ENCODE measurements around the gene KRTAP5-11.
"Not testable (repeated sequence)": the region's sequence is repeated elsewhere in the genome, so short reads cannot be mapped to it uniquely, and the experiment has no call there.

Gene KRTAP5-11

DNA sequence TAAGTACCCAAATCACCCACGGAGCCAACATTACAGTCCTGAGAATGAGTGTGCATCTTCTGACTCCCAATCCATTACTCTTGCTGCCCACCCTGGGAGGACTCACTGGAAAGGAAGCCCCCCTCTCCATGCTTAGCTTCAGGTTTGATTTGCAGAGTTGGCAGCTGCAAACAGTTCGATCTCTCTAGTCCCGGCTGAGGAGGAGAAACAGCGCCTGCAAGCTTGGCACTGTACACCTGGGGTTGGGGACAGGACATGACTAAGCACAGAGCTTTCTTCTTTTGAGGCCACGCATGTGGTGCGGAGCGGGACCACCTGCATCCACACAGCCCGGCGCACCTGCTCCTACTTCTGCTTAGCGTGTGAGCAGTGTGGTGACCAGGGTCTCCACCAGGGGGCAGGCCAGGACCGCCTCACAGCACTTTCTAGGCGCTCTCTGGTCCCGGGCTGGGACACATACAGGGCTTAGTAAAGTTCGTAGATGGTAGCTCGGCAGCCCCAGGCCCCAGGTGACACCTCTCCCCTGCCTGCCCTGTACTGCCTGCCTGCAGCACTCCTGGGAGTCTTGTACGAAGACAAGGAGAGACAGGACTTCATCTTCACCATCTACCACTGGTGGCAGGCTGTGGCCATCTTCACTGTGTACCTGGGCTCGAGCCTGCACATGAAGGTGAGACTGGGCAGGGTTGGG is 22.3 kb upstream of the KRTAP5-11 start:
- DNase-seq (ENCODE audit: low read depth); H3K4me3 ChIP-seq (ENCODE audit: low read length): not testable (repeated sequence)
- TF ChIP-seq, protein P1, sequence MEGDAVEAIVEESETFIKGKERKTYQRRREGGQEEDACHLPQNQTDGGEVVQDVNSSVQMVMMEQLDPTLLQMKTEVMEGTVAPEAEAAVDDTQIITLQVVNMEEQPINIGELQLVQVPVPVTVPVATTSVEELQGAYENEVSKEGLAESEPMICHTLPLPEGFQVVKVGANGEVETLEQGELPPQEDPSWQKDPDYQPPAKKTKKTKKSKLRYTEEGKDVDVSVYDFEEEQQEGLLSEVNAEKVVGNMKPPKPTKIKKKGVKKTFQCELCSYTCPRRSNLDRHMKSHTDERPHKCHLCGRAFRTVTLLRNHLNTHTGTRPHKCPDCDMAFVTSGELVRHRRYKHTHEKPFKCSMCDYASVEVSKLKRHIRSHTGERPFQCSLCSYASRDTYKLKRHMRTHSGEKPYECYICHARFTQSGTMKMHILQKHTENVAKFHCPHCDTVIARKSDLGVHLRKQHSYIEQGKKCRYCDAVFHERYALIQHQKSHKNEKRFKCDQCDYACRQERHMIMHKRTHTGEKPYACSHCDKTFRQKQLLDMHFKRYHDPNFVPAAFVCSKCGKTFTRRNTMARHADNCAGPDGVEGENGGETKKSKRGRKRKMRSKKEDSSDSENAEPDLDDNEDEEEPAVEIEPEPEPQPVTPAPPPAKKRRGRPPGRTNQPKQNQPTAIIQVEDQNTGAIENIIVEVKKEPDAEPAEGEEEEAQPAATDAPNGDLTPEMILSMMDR (conservative IDR thresholded peaks at IDR 0.05; ENCODE audit: low read length), result 0 out of 2 replicates have a peak, but pooled peaks have one; percentile 7

DNA sequence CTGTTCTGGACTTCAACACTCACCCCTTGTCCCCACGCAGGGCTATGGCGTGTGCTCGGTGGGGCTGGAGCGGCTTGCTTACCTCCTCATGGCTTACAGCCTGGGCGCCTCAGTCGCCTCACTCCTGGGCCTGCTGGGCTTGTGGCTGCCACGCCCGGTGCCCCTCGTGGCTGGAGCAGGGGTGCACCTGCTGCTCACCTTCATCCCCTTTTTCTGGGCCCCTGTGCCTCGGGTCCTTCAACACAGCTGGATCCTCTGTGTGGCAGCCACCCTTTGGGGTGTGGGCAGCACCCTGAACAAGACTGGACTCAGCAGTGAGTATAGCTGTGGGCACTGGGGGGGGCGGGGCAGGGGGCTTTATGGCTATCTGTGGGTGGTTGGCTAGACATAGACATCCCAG is 20.5 kb upstream of the KRTAP5-11 start:
- not testable (repeated sequence) for H3K4me3 ChIP-seq (ENCODE audit: low read length); DNase-seq (ENCODE audit: low read depth)

DNA sequence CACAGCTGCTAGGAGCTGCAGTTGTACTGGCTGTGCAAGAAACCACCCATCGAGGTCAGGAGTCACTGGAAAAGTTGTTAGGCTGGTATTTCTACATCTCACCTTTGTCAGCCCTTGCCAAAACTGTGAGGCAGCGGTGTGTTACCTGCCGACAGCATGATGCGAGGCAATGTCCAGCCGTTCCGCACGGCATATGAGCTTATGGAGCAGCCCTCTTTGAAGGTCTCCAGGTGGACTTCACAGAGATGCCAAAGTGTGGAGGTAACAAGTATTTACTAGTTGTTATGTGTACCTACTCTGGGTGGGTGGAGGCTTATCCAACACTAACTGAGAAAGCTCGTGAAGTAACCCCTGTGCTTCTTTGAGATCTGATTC is 6.9 kb upstream of the KRTAP5-11 start:
- not testable (repeated sequence) for H3K4me3 ChIP-seq (ENCODE audit: low read length); DNase-seq (ENCODE audit: low read depth)

DNA sequence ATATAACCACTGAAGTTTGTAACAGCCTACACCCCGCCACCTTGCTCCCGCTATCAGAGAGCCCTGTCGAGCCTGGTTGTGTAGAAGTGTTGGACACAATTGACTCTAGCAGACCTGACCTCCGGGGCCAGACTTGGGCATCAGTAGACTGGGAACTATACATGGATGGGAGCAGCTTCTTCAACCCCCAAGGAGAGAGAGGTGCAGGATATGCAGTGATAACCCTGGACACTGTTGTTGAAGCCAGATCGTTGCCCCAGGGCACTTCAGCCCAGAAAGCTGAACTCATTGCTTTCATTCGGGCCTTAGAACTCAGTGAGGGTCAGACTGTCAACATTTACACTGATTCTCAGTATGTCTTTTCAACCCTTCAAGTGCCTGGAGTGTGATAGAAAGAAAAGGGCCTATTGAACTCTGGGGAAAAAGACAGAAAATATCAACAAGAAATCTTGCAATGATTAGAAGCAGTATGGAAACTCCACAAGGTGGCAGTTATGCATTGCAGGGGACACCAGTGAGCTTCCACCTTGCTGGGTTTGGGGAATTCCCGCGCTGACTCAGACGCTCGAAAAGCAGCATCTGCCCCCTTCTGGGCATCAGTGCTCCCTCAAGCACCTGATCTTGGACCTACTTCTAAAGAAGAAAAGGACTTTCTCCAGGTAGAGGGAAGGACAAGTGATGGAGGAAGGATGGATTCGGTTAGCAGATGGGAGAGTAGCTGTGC is 6.3 kb upstream of the KRTAP5-11 start:
- not testable (repeated sequence) for H3K4me3 ChIP-seq (ENCODE audit: low read length); DNase-seq (ENCODE audit: low read depth)

DNA sequence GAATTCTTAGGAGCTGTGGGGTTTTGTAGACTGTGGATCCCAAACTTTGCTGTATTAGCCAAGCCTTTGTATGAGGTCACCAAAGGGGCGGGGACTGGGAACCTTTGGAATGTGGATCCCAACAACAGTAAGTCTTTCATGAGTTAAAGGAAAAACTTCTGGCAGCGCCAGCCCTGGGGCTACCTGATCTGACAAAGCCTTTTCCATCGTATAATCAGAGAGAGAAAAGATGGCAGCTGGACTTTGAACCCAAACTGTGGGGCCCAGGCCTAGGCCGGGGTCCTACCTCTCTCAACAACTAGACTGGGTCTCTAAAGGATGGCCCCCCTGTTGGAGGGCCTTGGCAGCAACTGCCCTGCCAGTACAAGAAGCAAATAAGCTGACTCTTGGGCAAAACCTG is 5.6 kb upstream of the KRTAP5-11 start:
- not testable (repeated sequence) for H3K4me3 ChIP-seq (ENCODE audit: low read length); DNase-seq (ENCODE audit: low read depth)

DNA sequence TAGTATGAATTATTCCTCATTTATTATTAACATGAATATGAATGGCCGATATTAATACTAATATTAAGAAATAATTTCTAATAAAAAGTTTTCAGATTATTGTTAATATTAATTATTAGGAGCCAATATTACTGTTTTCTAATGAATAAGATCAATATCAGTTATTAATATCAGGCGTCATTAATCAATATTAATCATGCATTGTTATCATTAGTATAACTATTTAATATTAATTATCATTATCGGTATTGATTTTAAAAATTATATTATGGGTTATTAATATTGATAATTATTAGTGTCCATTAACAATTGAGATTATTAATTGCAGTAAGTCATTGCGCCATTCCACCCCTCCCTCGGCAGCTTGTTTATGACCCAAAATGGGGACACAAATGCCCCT is 3.0 kb upstream of the KRTAP5-11 start:
- not testable (repeated sequence) for H3K4me3 ChIP-seq (ENCODE audit: low read length); DNase-seq (ENCODE audit: low read depth)

DNA sequence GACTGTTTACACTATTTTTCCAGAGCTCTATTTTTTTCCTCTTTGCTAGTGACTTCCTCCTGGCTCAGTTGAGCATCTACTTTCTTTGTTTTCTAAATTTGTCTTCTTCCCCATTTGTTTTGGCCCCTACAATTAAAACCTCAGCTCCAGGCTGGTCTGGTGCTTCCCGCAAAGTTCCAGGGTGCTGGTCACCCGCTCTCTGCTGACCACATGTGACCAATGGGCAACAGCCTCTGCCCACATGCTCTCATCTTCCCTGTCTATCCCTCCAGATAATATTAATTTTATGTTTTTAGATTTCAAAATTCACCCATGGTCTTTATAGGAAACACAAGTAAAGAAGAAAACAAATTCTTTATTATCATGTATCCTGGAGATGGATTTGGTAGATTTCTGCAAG is 294 bp upstream of the KRTAP5-11 start:
- not testable (repeated sequence) for H3K4me3 ChIP-seq (ENCODE audit: low read length); DNase-seq (ENCODE audit: low read depth)

DNA sequence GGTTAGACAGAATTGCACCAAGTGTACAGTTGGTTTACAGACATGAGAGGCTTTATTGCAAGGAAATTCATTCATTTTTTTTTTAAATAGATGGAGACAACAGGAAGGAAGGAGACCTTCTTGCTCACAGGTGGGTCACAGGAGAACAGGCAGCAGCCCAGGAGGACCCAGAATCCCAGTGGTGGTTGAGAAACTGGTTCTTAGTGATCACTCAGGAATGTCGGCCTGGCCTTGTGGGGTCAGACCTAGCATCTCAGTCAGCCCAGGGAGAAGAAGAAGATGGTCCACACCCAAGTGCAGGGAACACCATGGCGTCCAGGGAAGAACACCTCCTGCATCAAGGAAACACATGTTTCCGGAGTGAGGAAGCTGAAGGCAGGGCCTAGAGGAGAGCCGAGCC is 849 bp downstream of the KRTAP5-11 start:
- no peak overlapping the region for H3K4me3 ChIP-seq (ENCODE audit: low read length)
- no peak for DNase-seq (ENCODE audit: low read depth)
- TF ChIP-seq, protein P1 (conservative IDR thresholded peaks at IDR 0.05; ENCODE audit: low read length), result no peak

DNA sequence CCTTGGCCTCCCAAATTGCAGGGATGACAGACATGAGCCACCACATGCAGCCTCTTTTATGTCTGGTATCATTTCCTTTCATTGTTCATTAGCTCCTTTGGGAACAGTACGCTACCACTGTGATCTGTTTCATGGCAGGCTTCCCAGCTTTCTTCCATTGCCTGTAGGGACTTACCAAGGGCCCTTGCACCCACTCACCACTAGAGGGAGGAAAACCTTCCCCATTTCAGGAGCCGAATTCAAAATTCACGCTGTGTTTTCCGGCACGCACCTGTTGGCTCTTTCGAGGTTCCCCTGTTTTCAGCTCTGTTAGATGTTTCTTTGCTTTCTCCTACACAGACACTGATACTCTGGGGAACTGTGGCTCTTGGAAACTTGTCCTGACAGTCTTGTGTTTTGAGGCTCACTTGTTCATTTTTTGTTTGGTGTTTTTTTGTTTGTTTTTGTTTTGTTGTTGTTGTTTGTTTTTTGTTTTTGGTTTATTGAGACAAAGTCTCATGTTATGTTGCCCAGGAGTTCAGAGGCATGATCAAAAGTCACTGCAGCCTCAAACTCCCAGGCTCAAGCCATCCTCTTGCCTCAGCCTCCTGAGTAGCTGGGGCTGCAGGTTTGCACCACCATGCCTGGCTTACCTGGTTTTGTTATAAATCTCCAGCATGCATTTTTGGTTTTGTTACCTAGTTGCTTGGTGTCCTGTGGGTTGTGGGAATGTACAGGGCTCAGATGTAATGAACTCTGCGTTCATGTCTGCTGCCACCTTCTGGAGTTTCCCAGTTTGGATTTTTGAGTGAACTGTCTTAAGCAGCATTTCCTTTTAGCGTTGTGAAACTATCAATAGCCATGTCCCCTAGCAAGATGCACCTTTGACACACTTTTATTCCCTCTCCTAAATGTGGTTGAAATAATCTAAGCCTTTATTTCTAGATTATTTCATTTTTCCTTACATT is 2.3 kb downstream of the KRTAP5-11 start:
- peak; percentile 80 for DNase-seq (ENCODE audit: low read depth)
- TF ChIP-seq, protein P1 (conservative IDR thresholded peaks at IDR 0.05; ENCODE audit: low read length), result peak; percentile 87
- H3K4me3 ChIP-seq (ENCODE audit: low read length), result no peak overlapping the region

DNA sequence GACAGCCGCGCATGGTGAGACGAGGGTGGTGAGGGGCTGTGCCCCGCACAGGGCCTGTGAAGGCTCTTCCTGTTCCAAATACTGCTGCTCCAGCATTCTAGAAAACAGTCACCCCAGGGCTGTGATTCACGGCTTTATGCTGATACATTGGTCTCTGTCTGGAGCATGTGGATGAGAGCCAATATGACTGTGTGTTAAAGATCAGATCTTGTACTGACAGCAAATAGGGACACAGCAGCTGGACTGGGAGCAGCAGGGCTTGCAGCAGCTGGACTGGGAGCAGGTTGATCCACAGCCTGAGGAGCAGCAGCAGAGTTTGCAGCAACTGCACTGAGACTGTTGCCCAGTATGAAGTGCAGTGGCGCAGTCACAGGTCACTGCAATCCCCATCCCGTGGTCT is 3.2 kb downstream of the KRTAP5-11 start:
- H3K4me3 ChIP-seq (ENCODE audit: low read length); DNase-seq (ENCODE audit: low read depth): not testable (repeated sequence)

Data from AG10803 (cell line).